ENCODE results near the gene TUBA4A. TPM values are rescaled to one million over a fixed set of nuclear protein-coding genes. Genes with fewer than 3 reads are reported as not detected.
"Not testable (repeated sequence)": the region's sequence is repeated elsewhere in the genome, so short reads cannot be mapped to it uniquely, and the experiment has no call there.

TUBA4A gene
- total RNA-seq, 4 donors from 2014 or later: 49.5 to 137 (median 129) TPM

DNA sequence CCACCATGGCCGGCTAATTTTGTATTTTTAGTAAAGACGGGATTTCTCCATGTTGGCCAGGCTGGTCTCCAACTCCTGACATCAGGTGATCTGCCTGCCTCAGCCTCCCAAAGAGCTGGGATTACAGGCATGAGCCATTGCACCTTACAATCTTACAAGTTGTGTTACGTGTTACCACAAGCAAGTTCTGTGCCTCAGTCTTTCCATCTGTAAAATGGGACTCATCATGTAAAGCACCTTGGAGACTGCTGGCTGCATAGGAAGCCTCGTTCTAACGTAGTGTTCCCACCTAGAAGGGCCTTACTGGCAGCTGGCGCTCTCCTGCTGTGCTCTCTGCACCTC, 35.4 kb upstream of the TUBA4A start:
- no peaks in the 10 kb centered on the region for H3K27me3 ChIP-seq
- peak in 1 of 3 donors; percentile 21 for DNase-seq
- TF ChIP-seq, protein P1, sequence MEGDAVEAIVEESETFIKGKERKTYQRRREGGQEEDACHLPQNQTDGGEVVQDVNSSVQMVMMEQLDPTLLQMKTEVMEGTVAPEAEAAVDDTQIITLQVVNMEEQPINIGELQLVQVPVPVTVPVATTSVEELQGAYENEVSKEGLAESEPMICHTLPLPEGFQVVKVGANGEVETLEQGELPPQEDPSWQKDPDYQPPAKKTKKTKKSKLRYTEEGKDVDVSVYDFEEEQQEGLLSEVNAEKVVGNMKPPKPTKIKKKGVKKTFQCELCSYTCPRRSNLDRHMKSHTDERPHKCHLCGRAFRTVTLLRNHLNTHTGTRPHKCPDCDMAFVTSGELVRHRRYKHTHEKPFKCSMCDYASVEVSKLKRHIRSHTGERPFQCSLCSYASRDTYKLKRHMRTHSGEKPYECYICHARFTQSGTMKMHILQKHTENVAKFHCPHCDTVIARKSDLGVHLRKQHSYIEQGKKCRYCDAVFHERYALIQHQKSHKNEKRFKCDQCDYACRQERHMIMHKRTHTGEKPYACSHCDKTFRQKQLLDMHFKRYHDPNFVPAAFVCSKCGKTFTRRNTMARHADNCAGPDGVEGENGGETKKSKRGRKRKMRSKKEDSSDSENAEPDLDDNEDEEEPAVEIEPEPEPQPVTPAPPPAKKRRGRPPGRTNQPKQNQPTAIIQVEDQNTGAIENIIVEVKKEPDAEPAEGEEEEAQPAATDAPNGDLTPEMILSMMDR (IDR thresholded peaks at IDR 0.05): no peak
- no peak for TF ChIP-seq POLR2A (IDR thresholded peaks at IDR 0.05)
- no peak overlapping the region for H3K27ac ChIP-seq
- H3K4me3 ChIP-seq: no peak overlapping the region
- H3K4me1 ChIP-seq: peaks cover 0 to 9% (median 0%) of the 10 kb centered on the region in 4 donors
- H3K9me3 ChIP-seq: no peaks in the 10 kb centered on the region
- peaks cover 0 to 27% (median 0%) of the 10 kb centered on the region in 3 donors for H3K36me3 ChIP-seq

DNA sequence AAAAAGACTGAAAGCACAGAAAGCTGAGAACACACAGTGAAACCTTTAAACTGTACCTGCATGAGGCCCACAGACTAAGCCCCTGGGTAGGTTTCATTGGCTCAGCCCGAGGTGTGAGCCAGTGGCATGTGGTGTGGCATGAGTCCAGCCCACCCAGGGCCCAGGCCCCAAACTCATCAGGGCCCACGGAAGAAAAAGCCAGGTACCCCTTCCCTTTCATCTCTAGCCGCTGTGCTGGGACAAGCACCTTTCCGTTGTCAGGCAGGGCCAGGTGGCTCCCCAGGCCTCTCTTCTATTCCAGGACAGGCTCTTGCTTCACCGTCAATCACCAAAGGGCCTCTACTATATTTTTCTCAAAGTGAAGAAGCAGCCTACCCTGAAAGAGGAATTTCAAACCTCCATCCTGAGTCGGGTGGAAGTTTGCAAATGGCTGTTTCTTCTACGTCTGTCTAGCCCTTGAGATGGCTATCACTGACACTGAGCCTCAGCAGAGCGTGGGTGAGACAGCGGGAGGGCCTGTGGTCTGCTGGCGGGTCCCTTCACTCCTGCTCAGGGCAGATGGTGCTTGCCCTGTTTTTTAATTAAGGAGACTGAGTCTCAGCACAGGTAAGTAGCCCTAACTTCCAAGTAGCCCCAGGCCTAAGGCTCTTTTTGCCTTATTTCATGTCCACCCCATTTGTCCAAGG, 34.0 kb upstream of the TUBA4A start:
- TF ChIP-seq, protein P1 (IDR thresholded peaks at IDR 0.05): no peak
- H3K4me3 ChIP-seq: no peak overlapping the region
- H3K27ac ChIP-seq: no peak overlapping the region
- peaks cover 0 to 41% (median 0%) of the 10 kb centered on the region in 3 donors for H3K36me3 ChIP-seq
- H3K9me3 ChIP-seq: no peaks in the 10 kb centered on the region
- DNase-seq: peak in 1 of 3 donors; percentile 35
- H3K4me1 ChIP-seq: peaks cover 0 to 9% (median 0%) of the 10 kb centered on the region in 4 donors
- H3K27me3 ChIP-seq: no peaks in the 10 kb centered on the region

DNA sequence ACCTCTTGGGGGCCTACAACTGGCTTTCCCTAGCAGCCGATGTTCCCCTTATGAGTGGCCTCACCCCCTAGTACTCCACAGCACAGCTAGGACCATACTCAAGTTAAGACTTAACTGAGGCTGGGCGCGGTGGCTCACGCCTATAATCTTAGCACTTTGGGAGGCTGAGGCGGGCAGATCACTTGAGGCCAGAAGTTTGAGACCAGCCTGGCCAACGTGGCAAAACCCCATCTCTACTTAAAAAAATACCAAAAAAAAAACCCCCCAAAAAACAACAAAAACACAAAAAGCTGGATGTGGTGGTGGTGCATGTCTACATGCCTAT, 33.4 kb upstream of the TUBA4A start:
- not testable (repeated sequence) for H3K27ac ChIP-seq, H3K27me3 ChIP-seq, H3K4me3 ChIP-seq, H3K4me1 ChIP-seq, H3K9me3 ChIP-seq
- peaks cover 0 to 48% (median 0%) of the 10 kb centered on the region in 3 donors for H3K36me3 ChIP-seq
- DNase-seq: peak in 1 of 3 donors; percentile 26

DNA sequence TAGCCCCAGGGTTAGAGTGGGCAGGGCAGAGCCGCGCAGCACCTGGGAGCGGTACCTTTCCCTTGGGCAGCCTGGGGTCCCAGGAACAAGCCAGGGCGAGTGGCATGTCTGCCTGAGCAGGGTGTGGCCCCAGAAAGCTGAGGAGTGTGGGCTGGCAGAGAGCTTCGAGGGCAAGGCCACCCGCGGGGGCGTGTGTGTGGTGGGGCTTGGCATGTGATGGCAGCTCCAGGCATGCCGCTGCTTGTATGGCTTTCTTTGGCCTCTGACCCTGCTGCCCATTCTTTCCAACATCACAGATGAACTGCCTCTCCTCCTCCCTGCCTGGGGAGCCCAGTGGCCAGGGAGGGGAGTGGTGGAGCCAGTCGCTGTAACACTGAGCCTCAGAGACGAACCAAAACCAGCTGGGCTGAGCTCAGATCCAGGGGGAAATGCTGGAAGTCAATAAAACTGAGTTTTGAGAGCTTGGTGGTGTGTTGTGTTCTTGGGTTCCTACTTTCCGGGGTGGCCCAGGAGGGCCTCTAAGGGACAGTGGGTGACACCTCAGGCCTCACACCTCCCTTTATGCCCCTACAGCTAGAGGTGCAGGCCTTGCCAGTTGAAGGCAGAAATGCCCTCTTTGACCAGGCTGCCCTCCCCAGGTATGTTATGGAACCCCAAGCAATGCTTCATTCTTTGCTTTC, 32.9 kb upstream of the TUBA4A start:
- no peak overlapping the region for H3K27ac ChIP-seq
- peak in 1 of 3 donors; percentile 13 for DNase-seq
- no peaks in the 10 kb centered on the region for H3K9me3 ChIP-seq
- H3K4me1 ChIP-seq: peaks cover 0 to 9% (median 0%) of the 10 kb centered on the region in 4 donors
- H3K36me3 ChIP-seq: peaks cover 0 to 53% (median 0%) of the 10 kb centered on the region in 3 donors
- no peaks in the 10 kb centered on the region for H3K27me3 ChIP-seq
- no peak overlapping the region for H3K4me3 ChIP-seq
- TF ChIP-seq, protein P1 (IDR thresholded peaks at IDR 0.05): no peak
- TF ChIP-seq POLR2A (IDR thresholded peaks at IDR 0.05): no peak

DNA sequence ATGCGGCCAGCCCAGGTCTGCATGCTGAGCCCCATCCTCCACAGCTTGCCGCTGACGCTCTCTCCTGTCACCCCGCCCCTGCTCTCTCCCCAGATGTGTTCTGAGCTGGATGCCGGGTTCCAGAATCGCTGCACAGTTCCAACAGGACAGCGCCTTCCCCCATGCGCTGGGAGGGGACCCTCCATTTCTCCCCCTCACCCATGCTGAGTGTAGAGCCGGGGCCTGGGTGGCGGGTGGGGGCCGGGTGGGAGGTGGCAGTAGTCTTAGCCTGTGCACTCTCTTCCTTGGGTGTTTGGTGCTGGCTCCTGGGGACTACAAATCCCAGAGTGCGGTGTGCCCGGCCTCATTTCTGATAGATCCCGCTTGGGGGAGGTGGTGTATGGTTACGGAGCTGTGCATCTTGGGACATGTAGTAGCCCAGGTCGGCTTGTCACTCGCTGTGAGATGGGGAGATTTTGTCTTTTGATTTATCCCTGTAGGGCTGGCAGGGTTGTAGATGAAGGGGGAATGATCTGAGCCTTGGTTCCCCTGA, 32.2 kb upstream of the TUBA4A start:
- H3K36me3 ChIP-seq: peaks cover 0 to 56% (median 0%) of the 10 kb centered on the region in 3 donors
- no peak overlapping the region for H3K4me3 ChIP-seq

More for the DNA sequence above, 32.2 kb upstream of the TUBA4A start:
- DNase-seq: no peak
- no peak for TF ChIP-seq POLR2A (IDR thresholded peaks at IDR 0.05)
- TF ChIP-seq, protein P1 (IDR thresholded peaks at IDR 0.05): no peak
- H3K4me1 ChIP-seq: peaks cover 0 to 10% (median 0%) of the 10 kb centered on the region in 4 donors
- no peaks in the 10 kb centered on the region for H3K9me3 ChIP-seq
- no peaks in the 10 kb centered on the region for H3K27me3 ChIP-seq
- no peak overlapping the region for H3K27ac ChIP-seq
